ENCODE measurements around the gene MYO9B. TPM values are rescaled to one million over a fixed set of nuclear protein-coding genes. Genes with fewer than 3 reads are reported as not detected.

The MYO9B gene
- total RNA-seq, 1 experiment from 2014 or later, result 58.6 TPM

DNA sequence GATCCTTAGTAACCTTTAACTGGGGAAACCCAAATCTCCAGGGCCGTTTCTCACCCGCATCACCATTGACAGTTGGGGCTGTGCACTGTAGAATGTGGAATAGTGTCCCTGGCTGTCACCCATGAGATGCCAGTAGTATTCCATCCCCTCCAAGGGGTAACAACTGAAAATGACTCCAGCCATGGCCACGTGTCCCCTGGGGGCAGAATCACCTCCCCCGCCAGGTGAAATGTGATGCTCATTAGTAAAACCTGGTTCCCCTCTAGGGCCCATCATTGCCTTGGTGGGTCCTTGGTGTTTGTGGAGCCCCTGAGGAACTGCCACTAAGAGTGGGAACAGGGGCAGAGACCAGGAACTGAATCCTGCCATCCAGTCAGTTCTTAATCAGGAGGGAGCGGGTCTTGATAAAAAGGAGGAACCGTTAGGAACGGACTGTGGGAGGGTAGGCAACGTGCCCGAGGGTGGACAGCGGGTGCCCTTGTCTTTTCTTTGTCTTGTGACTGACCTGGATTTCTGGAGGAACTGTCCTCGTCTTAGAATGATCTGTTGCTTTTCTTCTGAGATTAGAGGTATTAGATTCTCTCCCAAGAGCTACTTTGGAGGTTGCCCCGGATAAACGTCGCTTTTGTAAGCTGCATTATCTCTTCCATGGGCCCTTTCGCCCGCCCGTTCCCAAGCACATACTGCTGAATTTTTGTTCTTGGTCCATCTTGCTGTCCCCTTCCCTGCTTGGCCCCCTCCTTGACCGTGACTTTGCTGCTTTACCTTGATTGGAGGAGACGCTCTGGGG is 3.5 kb downstream of the MYO9B start:
- H4K8ac ChIP-seq (replicated peaks; ENCODE audit: insufficient read length, low read depth, low read length), result no peak overlapping the region
- H3K9me3 ChIP-seq (ENCODE audit: control insufficient read depth, low read depth, low read length), result no peaks in the 10 kb centered on the region
- H4K20me1 ChIP-seq (ENCODE audit: control insufficient read depth, insufficient read depth, insufficient read length), result no peaks in the 10 kb centered on the region
- H3K4me1 Mint-ChIP-seq, result peaks cover 38 to 45% of the 10 kb centered on the region in 2 experiments
- no peak overlapping the region for H2BK120ac ChIP-seq (ENCODE audit: low read depth, low read length, poor library complexity, severe bottlenecking)
- no peak for DNase-seq
- peaks cover 18% of the 10 kb centered on the region; the same call in 1 of the 2 replicates for H3K79me2 ChIP-seq (ENCODE audit: insufficient read depth, low read length)
- H3K23ac ChIP-seq (ENCODE audit: insufficient read length, low read depth, low read length), result no peak overlapping the region
- peaks cover 5% of the 10 kb centered on the region for H3K79me1 ChIP-seq (ENCODE audit: insufficient read depth, low read depth, low read length, poor library complexity, severe bottlenecking)
- no peak overlapping the region for H3T11ph ChIP-seq (ENCODE audit: low read length)
- H2AK5ac ChIP-seq (ENCODE audit: insufficient read length, low read length), result no peak overlapping the region
- H3K27ac Mint-ChIP-seq, result peak overlapping the region in 2 of 3 experiments; percentile 35 to 89; a peak in 3 of 7 replicates
- H2BK15ac ChIP-seq (ENCODE audit: low read depth, low read length), result no peak overlapping the region
- no peak overlapping the region for H4K5ac ChIP-seq (ENCODE audit: insufficient read length, low read depth, low read length)
- no peak overlapping the region for H2BK12ac ChIP-seq (ENCODE audit: insufficient read length, low read depth, low read length)
- H2BK20ac ChIP-seq (ENCODE audit: low read depth, low read length, poor library complexity, severe bottlenecking), result no peak overlapping the region
- H2BK5ac ChIP-seq (ENCODE audit: insufficient read length, low read length), result no peak overlapping the region
- H3K4me2 ChIP-seq (ENCODE audit: insufficient read depth, insufficient read length, low read length), result no peak overlapping the region
- H3K27me3 ChIP-seq (ENCODE audit: insufficient read depth, low read length), result no peaks in the 10 kb centered on the region
- no peak overlapping the region for H2AFZ ChIP-seq (ENCODE audit: low read length)
- no peak for TF ChIP-seq CTCF (conservative IDR thresholded peaks at IDR 0.05)
- H3K9me3 Mint-ChIP-seq, result no peaks in the 10 kb centered on the region
- no peak overlapping the region for H3K4ac ChIP-seq (ENCODE audit: low read depth, low read length)
- peak overlapping the region; percentile 52 for H3K14ac ChIP-seq (ENCODE audit: insufficient read depth, low read length)
- H3K4me1 ChIP-seq (ENCODE audit: insufficient read depth, low read length), result peaks cover 6% of the 10 kb centered on the region; the same call in 1 of the 2 replicates
- peaks cover 0 to 3% (median 3%) of the 10 kb centered on the region in 3 experiments; a peak in 3 of 7 replicates for H3K36me3 Mint-ChIP-seq (ENCODE audit: insufficient read depth in 1 of 3, low read depth in 3 of 3)
- no CpG with 5 or more reads among the region's 19 CpGs for WGBS (ENCODE audit: extremely low coverage, insufficient read length, low lambda C conversion rate)
- no peak overlapping the region for H3K56ac ChIP-seq (ENCODE audit: insufficient read length, low read depth, low read length)
- H3K27me3 Mint-ChIP-seq (ENCODE audit: low read depth), result no peaks in the 10 kb centered on the region; the same call in 1 of the 2 replicates
- H3K27ac ChIP-seq (ENCODE audit: insufficient read length, low read depth, low read length), result no peak overlapping the region
- no peak overlapping the region for H3K4me3 Mint-ChIP-seq
- no peak overlapping the region for H3K9ac ChIP-seq (ENCODE audit: extremely low read depth, insufficient read length, low read length)
- no peak overlapping the region for H4K91ac ChIP-seq (ENCODE audit: insufficient read length, low read depth, low read length)
- H3K23me2 ChIP-seq (ENCODE audit: insufficient read length, low read depth, low read length, poor library complexity, severe bottlenecking), result peaks cover 9% of the 10 kb centered on the region
- H3K18ac ChIP-seq (ENCODE audit: insufficient read length, low read depth, low read length), result no peak overlapping the region
